ENCODE measurements around the gene EPN2.

Gene EPN2

GRCh38 chr17:19239544-19239943 is 2.4 kb downstream of the EPN2 start:
- DNase-seq (ENCODE audit: low spot score): no peak

GRCh38 chr17:19242323-19242722 is 5.2 kb downstream of the EPN2 start:
- DNase-seq (ENCODE audit: low spot score): no peak

- DNase-seq (ENCODE audit: low spot score): no peak
These were observed 5.8 kb downstream of the EPN2 start for GRCh38 chr17:19242926-19243325.

GRCh38 chr17:19243838-19244237 is 6.7 kb downstream of the EPN2 start:
- no peak for DNase-seq (ENCODE audit: low spot score)

GRCh38 chr17:19244357-19244756 is 7.2 kb downstream of the EPN2 start:
- DNase-seq (ENCODE audit: low spot score): no peak

GRCh38 chr17:19244781-19245180 is 7.6 kb downstream of the EPN2 start:
- no peak for DNase-seq (ENCODE audit: low spot score)

GRCh38 chr17:19247473-19247872 is 10.3 kb downstream of the EPN2 start:
- no peak for DNase-seq (ENCODE audit: low spot score)

GRCh38 chr17:19248151-19248927 is 11.2 kb downstream of the EPN2 start:
- DNase-seq (ENCODE audit: low spot score): no peak

GRCh38 chr17:19248928-19249574 is 11.9 kb downstream of the EPN2 start:
- DNase-seq (ENCODE audit: low spot score): no peak

- DNase-seq (ENCODE audit: low spot score): no peak
These were observed 12.5 kb downstream of the EPN2 start for GRCh38 chr17:19249681-19250080.

GRCh38 chr17:19250421-19251173 is 13.4 kb downstream of the EPN2 start:
- no peak for DNase-seq (ENCODE audit: low spot score)

- DNase-seq (ENCODE audit: low spot score): no peak
These were observed 15.9 kb downstream of the EPN2 start for GRCh38 chr17:19253112-19253511.

- no peak for DNase-seq (ENCODE audit: low spot score)
These were observed 17.5 kb downstream of the EPN2 start for GRCh38 chr17:19254651-19255050.

- no peak for DNase-seq (ENCODE audit: low spot score)
These were observed 18.1 kb downstream of the EPN2 start for GRCh38 chr17:19255279-19255678.

- DNase-seq (ENCODE audit: low spot score): no peak
These were observed 21.2 kb downstream of the EPN2 start for GRCh38 chr17:19258371-19258770.

- DNase-seq (ENCODE audit: low spot score): no peak
These were observed 23.8 kb downstream of the EPN2 start for GRCh38 chr17:19260958-19261357.

- DNase-seq (ENCODE audit: low spot score): no peak
These were observed 24.3 kb downstream of the EPN2 start for GRCh38 chr17:19261426-19261825.

GRCh38 chr17:19262650-19263631 is 25.8 kb downstream of the EPN2 start:
- DNase-seq (ENCODE audit: low spot score): no peak

- DNase-seq (ENCODE audit: low spot score): no peak
These were observed 26.5 kb downstream of the EPN2 start for GRCh38 chr17:19263641-19264051.

GRCh38 chr17:19264268-19264667 is 27.1 kb downstream of the EPN2 start:
- no peak for DNase-seq (ENCODE audit: low spot score)

- DNase-seq (ENCODE audit: low spot score): no peak
These were observed 27.5 kb downstream of the EPN2 start for GRCh38 chr17:19264681-19265080.

- DNase-seq (ENCODE audit: low spot score): no peak
These were observed 28.6 kb downstream of the EPN2 start for GRCh38 chr17:19265755-19266154.
